Sigmoid colon (tissue), 7 donors: ENCODE results near the gene PSME3IP1. TPM values are rescaled to one million over a fixed set of nuclear protein-coding genes. Genes with fewer than 3 reads are reported as not detected.

Source experiments
- DNase-seq: peaks from one replicate; pipeline ENCODE4 v3.0.0-alpha.2; 2019
- H3K27ac ChIP-seq, 4 donors: fragments of 200-600 bp; sonication (generic); one replicate each; pipeline ENCODE4 v1.5.1; 2016 to 2019; ENCODE audit warnings: mild to moderate bottlenecking in 1 of 4
- H3K27me3 ChIP-seq, 3 donors: fragments of 200-600 bp; sonication (generic); one replicate each; pipeline ENCODE4 v1.5.1; 2019; ENCODE audit warnings: mild to moderate bottlenecking in 1 of 3
- H3K36me3 ChIP-seq, 4 donors: fragments of 200-600 bp; sonication (generic); one replicate each; pipeline ENCODE4 v1.5.1; 2016 to 2019
- H3K4me1 ChIP-seq, 4 donors: fragments of 200-600 bp; sonication (generic); one replicate each; pipeline ENCODE4 v1.5.1; 2017 to 2019
- H3K4me3 ChIP-seq, 4 donors: fragments of 200-600 bp; sonication (generic); one replicate each; pipeline ENCODE4 v1.5.1; 2017 to 2019; ENCODE audit warnings: mild to moderate bottlenecking in 2 of 4, moderate library complexity in 1 of 4
- H3K9me3 ChIP-seq, 4 donors: fragments of 200-600 bp in 3 of 4; sonication (generic) in 3 of 4; one replicate each; pipeline versions ENCODE4 v1.5.1 to v1.6.1; 2013 to 2019
- EP300 ChIP-seq, 4 donors: sonication (generic); formaldehyde crosslinking; IDR thresholded peaks; one replicate each; pipeline ENCODE4 v1.6.1; 2017; ENCODE audit warnings: antibody characterized with exemption in 4 of 4
- POLR2A ChIP-seq, 2 donors: fragments of 450-650 bp; IDR thresholded peaks; one replicate each; pipeline ENCODE4 v1.6.1; 2016; ENCODE audit warnings: antibody characterized with exemption in 2 of 2, mild to moderate bottlenecking in 2 of 2, moderate library complexity in 2 of 2
- POLR2AphosphoS5 ChIP-seq, 4 donors: sonication (generic); formaldehyde crosslinking; IDR thresholded peaks; one replicate each; pipeline ENCODE4 v1.6.1; 2017; ENCODE audit warnings: antibody characterized with exemption in 4 of 4
- WGBS, 2 donors: extraction: QIAGEN DNeasy Blood & Tissue Kit; methylation state at CpG; one replicate each; pipeline ENCODE4 v1.1.7; 2013; 5-methylcytosine and 5-hydroxymethylcytosine counted together
- intact Hi-C: fragments of 100-400 bp; cut with DNase I; formaldehyde crosslinking; loops from one replicate; pipeline ENCODE4 v1.15.1; 2023
- polyA plus RNA-seq, 3 donors: library from polyadenylated mRNA; stranded (reverse); fragments of 200-250 nt; gene quantifications; one replicate each; pipeline ENCODE4 v1.2.3, GENCODE V29; 2013
- total RNA-seq, 4 donors: library from RNA; depleted of rRNA; stranded (reverse); fragments of >200 nt; gene quantifications; one replicate each; pipeline ENCODE4 v1.1.0, GENCODE V29; 2016
- TF ChIP-seq, protein P1 (sequence below), 4 experiments: fragments of 450-650 bp in 3 of 4; fragments of 200-600 bp in 1 of 4; IDR thresholded peaks; one replicate each; pipeline ENCODE4 v1.5.1; 2016 to 2019; ENCODE audit warnings: antibody characterized with exemption in 4 of 4, mild to moderate bottlenecking in 3 of 4, moderate library complexity in 2 of 4
- donor health status: healthy with polysubstance abuse.
- donor health status: Bipolar disorder and iron deficiency.
- donor health status: healthy.

PSME3IP1 gene
- total and polyA plus RNA-seq, 7 donors = 60.1 to 81.3 (median 73.9) TPM

DNA sequence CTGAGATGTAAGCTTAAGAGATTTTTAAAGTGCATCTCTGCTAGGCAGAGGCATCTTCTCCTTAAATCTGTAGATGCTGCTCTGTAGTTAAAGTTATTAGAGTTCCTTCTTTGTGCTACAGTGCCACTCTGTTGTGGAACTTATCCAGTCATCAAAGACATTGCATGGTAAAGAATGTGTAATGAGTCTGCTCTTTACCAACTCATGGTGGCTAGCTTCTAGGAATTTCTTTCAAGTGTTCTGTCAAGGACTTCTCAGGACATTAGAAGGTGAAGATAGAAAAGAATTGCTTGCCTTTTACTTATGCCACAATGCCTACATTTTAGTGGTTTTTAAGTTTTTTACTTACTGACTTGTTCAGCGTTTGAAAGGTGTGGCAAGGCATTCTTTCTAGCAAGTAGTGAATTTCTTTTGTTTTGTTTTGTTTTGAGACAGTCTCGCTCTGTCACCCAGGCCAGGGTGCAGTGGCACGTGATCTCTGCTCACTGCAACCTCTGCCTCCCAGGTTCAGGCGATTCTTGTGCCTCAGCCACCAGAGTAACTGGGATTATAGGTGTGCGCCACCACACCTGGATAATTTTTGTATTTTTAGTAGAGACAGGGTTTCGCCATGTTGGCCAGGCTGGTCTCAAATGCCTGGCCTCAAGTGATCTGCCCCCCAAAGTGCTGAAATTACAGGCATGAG is 39.0 kb upstream of the PSME3IP1 start:
- Histone ChIP-seq H3K4me1 (no peaks in the 10 kb centered on the region), H3K27ac (no peak overlapping the region), H3K9me3 (no peaks in the 10 kb centered on the region), H3K4me3 (no peak overlapping the region), H3K27me3 (no peaks in the 10 kb centered on the region), H3K36me3 (peaks cover 6 to 95% (median 53%) of the 10 kb centered on the region in 4 donors)
- intact Hi-C loops = no loop called here
- WGBS, 2 donors = 96% methylated on average over 6 of the region's 6 CpGs
- TF ChIP-seq EP300 (IDR thresholded peaks at IDR 0.05) = no peak
- TF ChIP-seq POLR2AphosphoS5 (IDR thresholded peaks at IDR 0.05) = no peak
- no peak for TF ChIP-seq POLR2A (IDR thresholded peaks at IDR 0.05)
- TF ChIP-seq, protein P1, sequence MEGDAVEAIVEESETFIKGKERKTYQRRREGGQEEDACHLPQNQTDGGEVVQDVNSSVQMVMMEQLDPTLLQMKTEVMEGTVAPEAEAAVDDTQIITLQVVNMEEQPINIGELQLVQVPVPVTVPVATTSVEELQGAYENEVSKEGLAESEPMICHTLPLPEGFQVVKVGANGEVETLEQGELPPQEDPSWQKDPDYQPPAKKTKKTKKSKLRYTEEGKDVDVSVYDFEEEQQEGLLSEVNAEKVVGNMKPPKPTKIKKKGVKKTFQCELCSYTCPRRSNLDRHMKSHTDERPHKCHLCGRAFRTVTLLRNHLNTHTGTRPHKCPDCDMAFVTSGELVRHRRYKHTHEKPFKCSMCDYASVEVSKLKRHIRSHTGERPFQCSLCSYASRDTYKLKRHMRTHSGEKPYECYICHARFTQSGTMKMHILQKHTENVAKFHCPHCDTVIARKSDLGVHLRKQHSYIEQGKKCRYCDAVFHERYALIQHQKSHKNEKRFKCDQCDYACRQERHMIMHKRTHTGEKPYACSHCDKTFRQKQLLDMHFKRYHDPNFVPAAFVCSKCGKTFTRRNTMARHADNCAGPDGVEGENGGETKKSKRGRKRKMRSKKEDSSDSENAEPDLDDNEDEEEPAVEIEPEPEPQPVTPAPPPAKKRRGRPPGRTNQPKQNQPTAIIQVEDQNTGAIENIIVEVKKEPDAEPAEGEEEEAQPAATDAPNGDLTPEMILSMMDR (IDR thresholded peaks at IDR 0.05) = no peak
- no peak for DNase-seq

DNA sequence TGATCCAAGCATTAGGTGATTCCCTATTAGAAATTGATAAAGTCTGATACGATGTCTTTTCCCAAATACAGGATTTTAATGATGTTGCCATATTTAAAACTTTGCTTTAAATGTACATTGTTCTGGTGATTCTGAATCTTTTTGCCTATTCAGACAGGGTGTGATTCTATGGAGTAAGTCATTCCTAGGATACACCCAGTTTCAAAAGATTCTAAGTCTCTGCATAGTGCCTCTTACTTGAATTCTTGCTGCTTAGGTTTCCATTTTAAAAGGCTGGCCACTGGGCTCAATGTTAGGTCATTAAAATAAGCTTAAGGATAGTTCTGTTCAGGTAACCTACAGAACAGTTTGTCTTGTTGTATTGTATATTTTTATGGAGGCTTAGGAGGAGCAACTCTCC is 37.2 kb upstream of the PSME3IP1 start:
- DNase-seq = no peak
- H3K9me3 ChIP-seq = no peaks in the 10 kb centered on the region
- 96 to 97% methylated on average over 1 of the region's 1 CpG for WGBS, 2 donors
- TF ChIP-seq EP300 (IDR thresholded peaks at IDR 0.05) (no peak), POLR2AphosphoS5 (IDR thresholded peaks at IDR 0.05) (no peak), POLR2A (IDR thresholded peaks at IDR 0.05) (no peak)
- TF ChIP-seq, protein P1 (IDR thresholded peaks at IDR 0.05) = no peak
- no peaks in the 10 kb centered on the region for H3K4me1 ChIP-seq
- H3K27ac ChIP-seq = no peak overlapping the region
- no peaks in the 10 kb centered on the region for H3K27me3 ChIP-seq
- intact Hi-C loops = no loop called here
- peaks cover 9 to 94% (median 55%) of the 10 kb centered on the region in 4 donors for H3K36me3 ChIP-seq
- H3K4me3 ChIP-seq = no peak overlapping the region

DNA sequence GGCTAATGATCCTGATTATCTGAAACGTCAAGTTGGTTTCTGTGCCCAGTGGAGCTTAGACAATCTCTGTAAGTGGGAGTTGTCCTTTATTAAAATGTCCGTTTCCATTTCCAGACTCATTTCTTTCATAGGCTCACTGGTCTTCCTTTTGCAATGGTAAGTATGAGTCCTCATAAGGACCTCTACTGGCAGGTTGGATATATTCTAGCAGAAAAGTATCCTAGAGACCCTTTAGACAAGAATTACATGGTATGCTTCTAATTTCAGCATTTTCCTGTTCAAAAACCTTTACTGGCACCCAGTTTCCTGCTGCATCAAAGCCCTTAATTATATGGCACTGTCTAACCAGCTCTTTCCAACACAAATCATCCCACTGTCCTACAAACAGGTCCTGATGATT is 31.1 kb upstream of the PSME3IP1 start:
- Histone ChIP-seq H3K9me3 (peaks cover 0 to 8% (median 4%) of the 10 kb centered on the region in 4 donors), H3K27ac (no peak overlapping the region), H3K4me1 (no peaks in the 10 kb centered on the region), H3K36me3 (peaks cover 32 to 94% (median 74%) of the 10 kb centered on the region in 4 donors), H3K4me3 (no peak overlapping the region), H3K27me3 (no peaks in the 10 kb centered on the region)
- no peak for DNase-seq
- intact Hi-C loops = no loop called here
- WGBS, 2 donors = 92 to 95% methylated on average over 2 of the region's 2 CpGs
- TF ChIP-seq EP300 (IDR thresholded peaks at IDR 0.05) (no peak), POLR2A (IDR thresholded peaks at IDR 0.05) (no peak), POLR2AphosphoS5 (IDR thresholded peaks at IDR 0.05) (no peak)
- TF ChIP-seq, protein P1 (IDR thresholded peaks at IDR 0.05) = no peak

DNA sequence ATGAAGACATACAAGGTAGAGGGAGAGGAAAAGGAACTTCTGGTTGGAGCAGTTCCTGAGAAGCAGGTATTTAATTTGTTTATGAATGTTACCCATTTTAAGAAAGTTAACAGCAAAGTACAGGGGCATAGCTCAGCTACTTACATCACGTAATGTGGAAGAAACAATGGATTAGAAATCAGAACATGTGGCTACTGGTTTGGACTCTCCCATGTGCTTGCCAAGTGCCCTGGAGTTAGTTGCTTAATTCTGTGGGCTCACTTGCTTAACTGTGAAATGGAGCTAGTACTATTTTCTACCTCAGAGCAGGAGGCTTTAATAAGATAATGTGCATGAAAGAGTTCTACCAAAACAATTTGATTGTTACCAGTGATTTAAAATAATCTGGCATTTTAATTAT is 27.6 kb upstream of the PSME3IP1 start:
- peaks cover 30 to 100% (median 66%) of the 10 kb centered on the region in 4 donors for H3K36me3 ChIP-seq
- intact Hi-C loops = no loop called here
- H3K4me3 ChIP-seq = no peak overlapping the region
- peaks cover 0 to 8% (median 4%) of the 10 kb centered on the region in 4 donors for H3K9me3 ChIP-seq
- H3K27ac ChIP-seq = no peak overlapping the region
- H3K27me3 ChIP-seq = no peaks in the 10 kb centered on the region
- WGBS, 2 donors = 94 to 97% methylated on average over 1 of the region's 1 CpG
- TF ChIP-seq, protein P1 (IDR thresholded peaks at IDR 0.05) = no peak
- no peak for DNase-seq
- H3K4me1 ChIP-seq = no peaks in the 10 kb centered on the region

DNA sequence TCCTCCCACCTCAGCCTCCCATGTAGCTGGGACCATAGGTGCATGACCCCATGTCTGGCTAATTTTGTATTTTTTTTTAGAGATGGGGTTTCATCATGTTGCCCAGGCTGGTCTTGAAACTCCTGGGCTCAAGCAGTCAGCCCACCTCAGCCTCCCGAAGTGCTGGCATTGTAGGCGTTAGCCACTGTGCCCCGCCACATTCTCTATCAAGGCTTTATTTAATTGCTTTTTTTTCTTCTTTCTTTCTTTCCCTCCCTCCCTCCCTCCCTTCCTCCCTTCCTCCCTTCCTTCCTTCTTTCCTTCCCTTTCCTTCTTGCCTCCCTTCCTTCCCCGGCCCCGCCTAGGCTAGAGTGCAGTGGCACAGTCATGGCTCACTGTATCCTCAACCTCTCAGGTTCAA is 23.9 kb upstream of the PSME3IP1 start:
- Histone ChIP-seq H3K27ac (no peak overlapping the region), H3K36me3 (peaks cover 15 to 98% (median 45%) of the 10 kb centered on the region in 4 donors), H3K9me3 (no peaks in the 10 kb centered on the region), H3K4me3 (no peak overlapping the region), H3K4me1 (no peaks in the 10 kb centered on the region), H3K27me3 (no peaks in the 10 kb centered on the region)
- DNase-seq = no peak
- 98 to 100% methylated on average over 5 of the region's 5 CpGs for WGBS, 2 donors
- intact Hi-C loops = no loop called here
- TF ChIP-seq POLR2A (IDR thresholded peaks at IDR 0.05) = no peak
- TF ChIP-seq, protein P1 (IDR thresholded peaks at IDR 0.05) = no peak
- no peak for TF ChIP-seq EP300 (IDR thresholded peaks at IDR 0.05)
- no peak for TF ChIP-seq POLR2AphosphoS5 (IDR thresholded peaks at IDR 0.05)
